Measurements from ENCODE around the gene MPO.

MPO gene, protein sequence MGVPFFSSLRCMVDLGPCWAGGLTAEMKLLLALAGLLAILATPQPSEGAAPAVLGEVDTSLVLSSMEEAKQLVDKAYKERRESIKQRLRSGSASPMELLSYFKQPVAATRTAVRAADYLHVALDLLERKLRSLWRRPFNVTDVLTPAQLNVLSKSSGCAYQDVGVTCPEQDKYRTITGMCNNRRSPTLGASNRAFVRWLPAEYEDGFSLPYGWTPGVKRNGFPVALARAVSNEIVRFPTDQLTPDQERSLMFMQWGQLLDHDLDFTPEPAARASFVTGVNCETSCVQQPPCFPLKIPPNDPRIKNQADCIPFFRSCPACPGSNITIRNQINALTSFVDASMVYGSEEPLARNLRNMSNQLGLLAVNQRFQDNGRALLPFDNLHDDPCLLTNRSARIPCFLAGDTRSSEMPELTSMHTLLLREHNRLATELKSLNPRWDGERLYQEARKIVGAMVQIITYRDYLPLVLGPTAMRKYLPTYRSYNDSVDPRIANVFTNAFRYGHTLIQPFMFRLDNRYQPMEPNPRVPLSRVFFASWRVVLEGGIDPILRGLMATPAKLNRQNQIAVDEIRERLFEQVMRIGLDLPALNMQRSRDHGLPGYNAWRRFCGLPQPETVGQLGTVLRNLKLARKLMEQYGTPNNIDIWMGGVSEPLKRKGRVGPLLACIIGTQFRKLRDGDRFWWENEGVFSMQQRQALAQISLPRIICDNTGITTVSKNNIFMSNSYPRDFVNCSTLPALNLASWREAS

DNA sequence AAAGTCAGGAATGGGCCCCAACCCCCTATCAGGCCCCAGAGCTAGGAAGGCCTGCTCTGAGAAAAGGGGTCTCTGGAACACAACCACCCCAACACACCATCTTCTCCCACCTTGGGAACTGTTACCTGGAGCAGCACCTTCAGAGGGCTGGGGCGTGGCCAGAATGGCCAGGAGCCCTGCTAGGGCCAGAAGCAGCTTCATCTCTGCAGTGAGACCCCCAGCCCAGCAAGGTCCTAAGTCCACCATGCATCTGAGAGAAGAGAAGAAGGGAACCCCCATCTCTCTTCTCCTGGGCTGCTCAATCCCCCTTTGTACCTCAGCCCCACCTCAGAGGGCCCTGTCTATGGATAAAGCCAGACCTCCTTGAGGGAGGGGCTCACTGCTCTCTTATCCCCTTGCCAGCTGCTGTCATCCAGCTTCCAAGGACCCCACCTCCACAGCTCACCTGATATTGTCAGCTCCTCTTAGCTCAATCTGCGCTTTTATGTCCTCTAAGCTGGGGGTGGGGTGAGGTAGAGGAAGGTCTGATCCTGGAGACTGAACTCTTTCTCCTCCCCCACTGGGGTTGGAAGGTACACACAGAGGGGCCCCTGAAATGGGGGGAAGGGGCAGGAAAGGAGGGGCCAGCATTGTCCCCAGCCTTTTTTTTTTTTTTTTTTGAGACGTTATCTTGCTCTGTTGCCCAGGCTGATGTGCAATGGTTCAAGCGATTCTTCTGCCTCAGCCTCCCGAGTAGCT lies at the start of gene MPO:
TSS of gene MPO (minus strand) at position 456 of the 738 bp plus-strand sequence. CDS start at position 279, 177 bp downstream.
- DNase-seq (ENCODE audit: low read depth), result no peak

DNA sequence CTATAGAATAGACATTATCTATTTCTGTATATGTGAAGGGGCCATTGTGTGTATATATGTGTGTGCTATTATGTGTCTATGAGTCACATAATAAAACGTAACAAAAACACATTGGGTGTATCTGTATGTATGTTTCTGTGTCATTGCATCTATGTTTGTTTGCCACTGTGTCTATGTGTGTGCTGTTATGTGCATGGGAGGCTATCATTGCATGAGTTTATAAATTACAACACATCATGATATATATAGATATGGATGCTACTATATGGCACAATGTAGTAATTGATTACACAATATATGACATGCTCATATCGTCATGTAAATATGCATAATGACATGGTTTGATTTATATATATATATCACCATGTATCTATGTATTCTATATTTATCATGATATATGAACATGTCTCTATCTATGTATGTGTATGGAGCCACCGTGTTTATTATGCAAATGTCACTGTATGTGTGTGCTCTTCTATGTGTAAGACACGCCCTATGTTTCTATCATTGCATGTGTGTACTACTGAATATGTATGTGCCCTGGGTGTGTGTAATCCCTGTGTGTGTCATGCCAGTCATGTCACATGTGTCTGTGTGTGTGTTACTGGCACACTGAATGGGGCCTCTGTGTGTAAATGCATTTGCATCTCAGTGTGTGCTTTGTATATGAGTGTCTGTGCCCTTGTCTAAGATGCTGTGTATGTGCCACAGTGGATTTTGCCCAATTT lies 49.2 kb upstream of the MPO start:
- DNase-seq (ENCODE audit: low read depth), result no peak

DNA sequence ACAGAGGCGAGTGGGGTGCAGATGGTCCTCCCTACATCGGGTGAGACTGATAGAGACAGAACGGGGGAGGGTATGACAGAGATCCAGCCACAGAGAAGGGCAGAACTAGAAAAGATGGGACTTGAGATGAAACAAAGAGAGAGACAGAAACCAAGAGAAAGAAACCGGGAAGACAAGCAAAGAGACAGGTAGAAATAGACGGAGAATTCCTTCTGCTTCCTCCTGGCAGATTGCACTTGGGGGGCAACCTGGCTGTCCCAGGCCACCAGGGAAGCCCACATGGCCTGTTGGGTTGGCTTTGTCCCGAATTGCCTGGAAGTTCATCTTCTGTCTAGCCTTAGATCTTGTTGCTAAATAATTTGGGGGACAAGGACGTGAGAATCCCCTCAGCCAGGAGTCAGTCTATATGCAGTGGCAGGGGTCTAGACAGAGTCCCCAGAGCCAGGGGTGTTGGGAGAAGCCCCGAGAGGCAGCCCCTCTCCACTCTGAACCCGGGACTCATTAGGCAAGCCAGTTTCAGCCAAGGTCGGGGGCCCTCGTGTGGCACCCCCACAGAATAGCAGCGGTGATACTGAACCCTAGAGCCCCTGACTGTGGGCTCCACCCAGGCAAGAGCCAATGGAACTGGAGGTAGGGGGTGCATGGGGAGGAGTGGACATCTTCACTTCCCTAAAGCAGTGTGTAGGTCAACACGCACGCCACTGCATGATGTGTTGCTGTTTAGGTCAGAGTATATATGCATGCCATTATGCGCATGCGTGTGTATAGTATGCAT lies 48.5 kb upstream of the MPO start:
- DNase-seq (ENCODE audit: low read depth), result no peak

DNA sequence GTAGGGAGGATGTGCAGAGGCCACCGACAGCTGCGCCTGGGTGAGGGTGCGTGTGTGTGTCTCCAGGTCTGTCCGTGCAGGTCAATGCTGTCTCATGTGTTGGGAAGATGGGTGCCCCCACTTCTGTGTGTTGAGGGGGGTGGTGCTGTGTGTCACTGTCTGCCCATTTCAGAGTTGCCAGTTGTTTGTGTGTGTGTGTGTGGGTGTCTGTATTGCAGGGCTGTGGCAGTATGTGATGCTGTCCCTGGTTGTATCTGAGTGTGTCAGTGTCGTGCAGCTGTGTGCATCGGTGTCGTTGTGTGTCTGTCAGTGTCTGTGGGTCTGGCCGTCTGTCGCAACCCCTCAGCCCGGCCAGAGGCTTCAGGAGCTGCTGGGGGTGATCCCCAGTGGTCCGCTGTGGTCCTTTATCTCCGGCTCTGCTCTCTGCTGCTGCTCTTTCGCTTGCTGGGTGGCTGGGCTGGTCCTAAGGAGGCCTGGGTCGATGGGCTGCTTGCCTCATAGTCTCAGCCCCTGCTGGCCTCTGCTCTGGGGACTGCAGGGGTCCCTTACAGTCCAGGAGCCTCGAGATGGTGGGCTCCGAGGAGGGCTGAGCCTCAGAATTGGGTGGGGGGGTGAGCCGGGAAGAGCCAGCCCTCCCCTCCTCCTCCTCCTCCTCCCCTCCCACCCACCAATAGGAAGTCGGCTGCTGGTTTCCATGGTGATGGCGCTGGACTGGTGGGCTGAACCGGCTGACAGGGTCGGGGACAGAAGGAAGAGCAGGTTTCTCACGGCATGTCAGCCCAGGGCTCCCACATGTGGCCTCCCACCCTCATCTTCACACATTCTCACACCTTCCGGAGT lies 47.7 kb upstream of the MPO start, which contains the start of gene TSPOAP1:
TSS of gene TSPOAP1 (minus strand) at position 601 of the 840 bp plus-strand sequence. CDS start 875 bp downstream, outside the sequence.
- no peak for DNase-seq (ENCODE audit: low read depth)

DNA sequence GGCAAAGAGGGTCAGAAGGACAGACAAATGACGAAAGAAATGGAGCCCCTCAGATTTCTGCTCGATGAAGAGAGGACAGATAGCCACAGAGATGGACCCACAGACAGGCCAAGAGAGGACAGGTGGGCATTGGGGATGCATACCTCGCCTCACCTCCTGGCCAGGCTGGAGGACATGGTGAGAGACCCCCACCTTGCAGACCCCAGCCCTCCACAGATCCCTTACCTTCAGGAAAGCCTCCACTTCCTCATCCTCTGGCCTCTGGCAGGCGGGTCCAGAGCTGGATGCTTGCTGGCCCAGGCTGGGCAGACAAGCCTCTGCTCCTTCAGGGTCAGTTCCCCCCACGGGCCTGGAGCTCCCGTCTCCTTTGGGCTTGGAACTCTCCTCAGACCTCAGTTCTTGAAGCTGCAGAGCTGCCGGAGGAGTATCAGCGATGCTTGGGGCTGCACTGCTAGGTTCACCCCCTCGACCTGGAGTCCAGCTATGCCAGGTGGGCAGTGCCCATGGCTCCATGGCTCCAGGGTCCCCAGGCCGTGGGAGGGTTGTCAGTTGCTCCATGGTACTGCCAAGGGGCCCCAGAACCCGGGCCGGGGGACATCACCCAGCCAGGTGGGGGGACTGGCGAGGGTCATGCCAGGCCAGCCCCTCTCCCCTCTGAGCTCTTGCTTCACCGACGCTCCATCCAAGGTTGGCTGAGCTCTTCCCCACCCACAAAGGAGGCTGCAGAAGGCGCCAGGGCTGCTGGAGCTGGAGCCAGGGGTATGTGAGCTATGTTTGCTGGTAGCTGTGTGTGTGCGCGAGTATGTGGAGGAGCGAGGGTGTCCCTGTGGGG lies 46.8 kb upstream of the MPO start:
- no peak for DNase-seq (ENCODE audit: low read depth)

DNA sequence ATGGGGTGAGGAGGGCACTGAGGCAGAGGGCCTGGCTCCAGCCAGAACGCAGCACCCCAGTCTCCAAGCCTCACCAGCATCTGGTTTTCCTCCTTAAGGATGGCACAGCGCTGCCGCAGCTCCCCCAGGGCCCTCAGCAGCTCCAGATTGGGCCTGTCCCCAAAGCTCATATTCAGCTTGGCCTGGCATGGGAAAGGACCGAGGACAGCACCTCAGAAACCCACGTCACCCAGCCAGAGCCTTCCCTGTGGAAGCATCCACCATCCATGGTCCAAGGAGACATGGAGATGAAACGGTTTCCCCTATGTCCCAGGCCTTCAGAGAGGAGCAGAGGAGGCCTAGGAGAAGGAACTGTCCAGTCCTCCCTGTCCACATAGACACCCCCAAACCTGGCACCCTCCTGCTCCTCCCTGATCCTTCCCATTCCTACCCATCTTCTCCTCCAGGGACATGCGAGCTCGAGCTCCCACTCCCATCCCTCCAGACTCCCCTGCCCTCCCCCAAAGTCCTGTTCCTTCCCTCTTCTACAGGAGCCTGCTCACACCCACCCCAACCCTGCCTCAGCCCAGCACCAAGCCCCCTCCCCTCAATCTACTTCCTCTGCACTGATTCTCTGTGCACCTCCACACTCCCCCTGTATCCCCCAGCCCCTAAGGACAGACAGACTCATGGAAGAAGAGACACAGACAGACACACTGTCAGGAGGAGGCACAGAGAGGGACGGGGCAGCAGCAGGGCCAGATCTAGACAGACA lies 46.1 kb upstream of the MPO start:
- no peak for DNase-seq (ENCODE audit: low read depth)

DNA sequence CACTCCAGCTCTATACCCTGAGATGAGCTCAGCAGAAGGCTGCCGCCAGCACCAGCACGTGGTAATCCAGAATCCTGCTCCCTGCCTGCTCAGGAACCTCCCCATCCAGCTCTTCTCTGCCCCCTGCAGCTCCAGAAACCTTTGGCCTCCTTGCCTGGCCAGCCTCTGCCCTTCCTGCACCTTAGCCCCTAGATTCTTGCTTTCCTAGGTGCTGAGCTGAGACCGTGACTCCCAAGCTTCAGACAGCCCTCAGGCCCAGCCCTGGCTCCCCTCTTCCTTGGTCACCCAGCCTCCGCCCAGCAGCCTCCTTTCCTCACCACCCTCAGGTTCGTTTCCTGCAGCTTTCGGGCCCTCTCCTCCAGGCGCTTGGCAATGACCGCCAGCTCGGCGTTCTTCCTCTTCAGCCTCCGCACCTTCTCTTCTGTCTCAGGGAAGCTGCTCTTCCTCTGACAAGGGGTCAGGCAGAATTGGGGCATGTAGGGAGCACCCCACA lies 45.3 kb upstream of the MPO start:
- DNase-seq (ENCODE audit: low read depth), result no peak

DNA sequence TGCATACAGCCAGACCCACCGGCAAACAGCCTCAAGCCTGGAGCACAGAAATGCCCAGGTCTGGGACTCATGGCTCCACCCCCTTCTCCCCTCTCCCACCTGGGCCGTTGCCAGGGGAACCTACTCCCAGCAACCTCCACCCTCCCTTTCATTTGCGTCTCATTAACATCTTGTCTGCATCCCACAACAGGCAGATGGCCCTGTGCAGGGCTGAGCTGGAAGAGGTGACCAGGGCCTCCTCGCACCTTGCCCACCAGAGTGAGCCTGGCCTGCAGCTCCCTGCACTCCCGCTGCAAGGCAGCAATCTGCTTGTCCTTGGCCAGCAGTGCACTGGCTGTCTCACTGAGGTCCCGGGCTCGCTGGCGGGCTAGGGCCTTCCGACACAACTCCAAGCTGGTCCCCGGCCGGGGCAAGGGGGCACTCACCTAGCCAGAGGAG lies 44.6 kb upstream of the MPO start:
- DNase-seq (ENCODE audit: low read depth), result no peak

DNA sequence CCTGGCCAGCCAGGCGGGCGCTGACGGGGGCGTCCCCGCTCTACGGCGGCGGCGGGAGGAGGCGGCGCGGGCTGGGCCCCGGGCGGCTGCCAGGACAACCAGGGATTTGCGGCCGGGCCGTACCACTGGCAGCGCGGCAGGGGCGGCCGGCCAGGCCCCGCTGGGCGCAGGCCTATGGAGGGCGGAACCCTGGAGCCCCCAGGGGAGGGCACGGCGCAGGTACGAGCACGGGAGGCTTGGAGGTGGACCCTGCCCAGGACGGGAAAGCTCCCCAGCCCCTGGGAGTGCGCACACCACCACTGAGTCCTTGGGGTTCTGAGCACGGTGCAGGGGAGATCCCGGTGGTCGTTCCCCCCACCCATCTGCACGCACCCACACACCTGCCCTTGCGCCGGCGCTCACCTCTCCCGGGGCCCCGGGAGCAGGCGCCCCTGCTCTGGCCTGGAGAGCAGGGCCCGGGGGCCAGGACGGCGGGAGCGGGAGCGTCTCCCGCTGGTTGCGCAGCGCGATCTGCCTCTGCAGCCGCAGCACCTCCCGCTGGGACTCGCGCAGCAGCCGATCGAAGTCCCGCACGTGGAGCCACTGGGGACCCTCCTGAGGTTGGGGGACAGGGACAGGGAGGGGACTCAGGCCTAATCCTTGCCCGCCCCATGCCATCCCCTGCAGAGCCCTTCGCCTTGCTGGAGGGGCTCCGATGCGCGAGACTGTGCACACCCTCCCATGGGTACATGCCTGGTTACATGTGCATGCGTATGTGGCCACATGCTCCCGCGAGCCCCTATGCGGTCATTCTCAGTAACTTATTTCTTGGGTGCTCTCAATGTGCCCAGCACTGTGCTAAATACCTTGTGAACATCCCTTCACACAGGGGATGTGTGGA lies 43.9 kb upstream of the MPO start:
- DNase-seq (ENCODE audit: low read depth), result no peak

DNA sequence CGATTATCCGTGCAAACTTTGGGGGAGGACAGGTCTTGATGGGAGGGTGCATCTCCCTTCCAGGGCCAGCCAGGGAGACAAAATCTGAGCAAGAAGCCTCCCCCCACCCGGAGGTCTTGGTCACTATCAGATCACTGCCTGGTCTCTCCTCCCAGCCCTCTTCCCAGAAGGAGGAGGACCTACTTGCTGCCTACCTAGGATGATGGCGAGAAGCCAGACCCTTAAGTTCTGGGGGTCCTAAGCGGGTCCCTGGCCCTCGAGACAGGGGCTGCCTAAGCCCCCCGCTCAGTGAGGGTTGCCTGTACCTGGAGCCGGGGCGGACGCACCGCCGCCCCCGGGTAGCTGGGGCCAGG lies 43.3 kb upstream of the MPO start:
- no peak for DNase-seq (ENCODE audit: low read depth)

DNA sequence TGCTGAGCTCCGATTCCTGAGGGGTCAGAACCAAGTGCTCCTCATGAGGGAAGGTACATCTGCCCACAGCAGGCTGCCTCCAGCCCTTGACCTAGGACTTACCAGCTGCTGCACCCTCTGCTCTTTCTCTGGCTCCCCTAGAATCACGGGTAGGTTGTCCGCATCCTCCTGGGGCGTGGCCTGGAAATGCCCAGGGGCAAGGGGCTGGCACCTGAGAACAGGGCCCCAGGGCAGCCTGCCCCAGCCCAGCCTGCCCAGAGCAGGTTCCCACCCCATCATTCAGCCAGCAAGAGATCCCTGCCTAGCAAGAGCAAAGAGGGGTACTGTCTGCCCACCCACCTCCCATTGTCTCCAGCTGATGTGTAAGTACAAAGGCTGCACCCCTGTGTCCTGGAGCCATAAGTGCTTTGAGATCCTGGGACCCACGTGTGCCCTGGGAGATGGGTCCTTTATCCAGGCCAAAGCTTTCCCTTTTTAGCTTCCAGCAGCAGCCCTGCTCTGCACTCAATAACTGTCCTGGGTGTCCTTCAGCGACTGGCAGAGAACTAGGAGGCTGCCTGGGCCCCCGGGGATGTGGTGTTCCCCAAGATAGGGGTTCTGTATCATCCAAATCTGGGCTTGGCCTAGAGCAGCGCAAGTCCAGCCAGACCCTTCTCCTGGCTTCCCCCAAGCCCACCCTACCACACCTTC lies 42.8 kb upstream of the MPO start:
- no peak for DNase-seq (ENCODE audit: low read depth)

DNA sequence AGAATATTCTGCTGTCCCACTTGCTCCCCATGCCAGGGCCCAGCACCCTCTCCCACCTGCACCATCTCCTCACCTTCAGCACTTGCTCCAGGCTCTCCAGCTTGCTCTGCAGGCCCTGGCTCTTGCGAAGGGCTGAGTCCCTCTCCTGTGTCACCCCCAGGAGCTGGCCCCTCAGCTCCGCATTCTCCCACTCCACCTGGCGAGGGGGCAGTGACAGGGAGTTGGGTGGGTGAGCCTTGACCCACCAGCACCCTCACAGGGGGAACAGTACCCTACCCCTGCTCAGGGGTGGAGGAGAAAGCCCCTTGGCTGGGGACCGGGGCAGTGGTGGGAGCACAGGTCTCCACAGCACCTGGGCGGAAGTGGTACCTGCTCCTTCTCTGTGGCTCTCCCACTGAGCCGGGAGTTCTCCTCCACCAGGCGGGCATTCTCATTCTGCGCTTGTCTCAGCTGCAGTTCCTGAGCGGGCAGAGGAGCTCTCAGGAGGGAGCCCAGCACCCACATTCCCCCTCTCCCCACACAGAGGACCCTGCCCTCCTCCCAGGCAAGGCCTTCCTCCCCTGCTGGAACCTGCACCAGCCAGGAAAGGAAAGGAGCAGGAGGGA lies 41.9 kb upstream of the MPO start:
- no peak for DNase-seq (ENCODE audit: low read depth)

DNA sequence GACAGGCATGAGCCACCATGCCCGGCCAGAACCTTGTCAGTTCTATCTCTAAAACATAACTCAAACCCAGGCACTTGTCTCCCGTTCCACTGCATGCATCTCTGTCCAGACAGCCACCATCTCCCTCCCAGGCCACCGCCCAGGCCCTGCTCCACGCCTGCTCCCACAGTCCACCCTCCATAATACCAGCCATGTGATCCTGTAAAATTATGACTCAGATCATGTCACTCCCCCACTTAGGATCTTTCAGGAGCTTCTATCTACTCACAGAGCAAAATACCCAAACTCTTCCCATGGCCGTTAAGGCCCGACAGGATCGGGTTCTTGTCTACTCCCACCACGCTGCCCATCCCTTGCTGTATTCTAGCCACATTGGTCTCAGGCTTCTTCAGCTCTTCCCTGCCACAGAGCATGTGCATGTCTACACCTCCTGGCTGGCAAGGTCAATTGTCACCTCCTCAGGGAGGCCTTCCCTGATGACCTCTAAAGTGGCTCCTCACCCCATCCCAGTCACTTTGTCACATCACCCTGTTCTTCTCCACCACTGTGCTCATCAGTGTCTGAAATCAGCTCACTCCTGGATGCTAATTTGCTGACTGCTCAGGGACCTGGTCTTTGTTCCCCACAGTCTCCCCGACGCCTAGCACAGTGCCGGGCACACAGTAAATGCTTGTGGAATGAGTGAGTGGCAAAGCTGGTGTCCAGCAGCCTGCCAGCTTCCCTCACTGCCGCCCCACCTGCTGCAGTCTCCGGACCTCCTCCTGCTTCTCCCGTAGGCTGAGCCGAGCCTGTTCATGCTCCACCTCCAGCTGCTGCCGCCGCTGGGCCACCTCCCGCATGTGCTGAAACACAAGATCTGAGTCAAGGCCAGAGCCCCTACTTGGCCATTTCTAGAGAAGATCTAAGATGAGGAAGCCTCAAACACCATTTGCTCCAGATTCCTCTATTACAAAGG lies 41.1 kb upstream of the MPO start:
- no peak for DNase-seq (ENCODE audit: low read depth)

DNA sequence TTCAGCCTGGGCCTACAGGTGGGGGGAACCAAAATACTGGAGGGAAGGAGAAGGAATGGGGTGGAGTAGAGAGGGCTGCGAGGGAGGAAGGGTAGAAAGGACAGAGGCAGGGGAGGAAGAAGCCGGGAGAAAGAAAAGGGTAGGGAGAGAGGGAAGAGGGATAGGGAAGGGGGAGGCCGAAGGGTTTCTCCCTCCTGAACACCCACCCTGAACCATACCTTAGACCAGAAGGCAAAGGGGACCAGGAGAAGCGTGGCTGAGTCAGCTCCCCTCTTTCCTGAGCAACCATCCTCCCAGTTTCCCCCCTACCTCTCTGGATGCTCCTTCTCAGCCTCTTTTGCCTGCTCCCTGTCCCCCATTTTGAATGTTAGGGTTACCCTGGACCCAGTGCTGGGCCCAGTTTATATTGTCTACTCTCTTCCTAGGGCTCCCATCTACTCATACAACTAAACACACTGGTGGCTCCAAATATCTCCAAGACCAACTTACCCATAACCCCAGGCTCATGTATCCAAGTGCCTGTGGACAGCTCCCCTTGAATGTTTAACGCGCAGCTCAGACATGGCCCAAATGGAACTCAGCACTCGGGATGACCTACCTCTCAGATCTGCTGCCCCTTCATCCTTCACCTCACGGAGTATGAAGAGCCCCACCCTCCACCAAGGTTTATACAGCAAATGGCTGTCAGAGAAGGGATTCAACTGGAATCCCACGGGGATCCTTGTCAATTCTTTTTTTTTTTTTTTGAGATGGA lies 40.0 kb upstream of the MPO start:
- no peak for DNase-seq (ENCODE audit: low read depth)

Measured in HS-5 (cell line).